Adipocyte (in vitro differentiated cells): ENCODE measurements around the gene ITIH3.

Experiments
- DNase-seq: peaks from one replicate; pipeline ENCODE4 v3.0.0-alpha.2; 2015; ENCODE audit warnings: low read depth
- H3K27me3 ChIP-seq: replicated peaks from 2 replicates; pipeline ENCODE4 v1.7.0; 2013; ENCODE audit warnings: mild to moderate bottlenecking, low read length, moderate library complexity; ENCODE audit not compliant: control insufficient read depth, insufficient read depth
- H3K36me3 ChIP-seq: 2 replicates; pipeline ENCODE4 v1.7.0; 2013; ENCODE audit warnings: low read length, mild to moderate bottlenecking, moderate library complexity; ENCODE audit not compliant: control insufficient read depth, insufficient read depth, severe bottlenecking
- H3K4me1 ChIP-seq: 2 replicates; pipeline ENCODE4 v1.7.0; 2013; ENCODE audit warnings: mild to moderate bottlenecking, low read length, moderate library complexity; ENCODE audit not compliant: control insufficient read depth, insufficient read depth
- H3K4me3 ChIP-seq: 2 replicates; pipeline ENCODE4 v1.7.0; 2013; ENCODE audit warnings: mild to moderate bottlenecking, low read length, moderate library complexity
- H3K9ac ChIP-seq: 2 replicates; pipeline ENCODE4 v1.7.0; 2013; ENCODE audit warnings: mild to moderate bottlenecking, low read length, moderate library complexity
- H3K9me3 ChIP-seq: 2 replicates; pipeline ENCODE4 v1.7.0; 2013; ENCODE audit warnings: mild to moderate bottlenecking, low read length, moderate library complexity; ENCODE audit not compliant: control insufficient read depth

ITIH3 gene

DNA sequence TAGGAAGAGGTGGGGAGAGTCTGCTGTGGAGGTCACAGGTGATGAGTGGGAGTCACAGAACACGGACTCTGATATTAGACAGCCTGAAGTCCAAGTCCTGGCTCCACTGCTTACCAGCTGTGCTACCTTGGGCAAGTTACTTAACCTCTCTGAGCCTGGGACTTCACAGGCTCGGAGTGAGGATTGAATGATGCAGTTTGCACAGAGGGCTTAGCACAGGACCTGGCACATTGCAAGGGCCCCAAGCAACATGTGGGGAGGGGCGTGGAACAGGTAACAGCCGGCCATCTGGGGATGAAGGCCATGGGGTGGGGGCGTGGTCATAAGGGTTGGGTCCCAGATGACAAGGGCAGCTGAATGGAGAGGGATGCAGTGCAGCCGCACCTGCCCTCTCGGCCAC is 4.3 kb upstream of the ITIH3 start:
- peak overlapping the region; percentile 8 for H3K4me3 ChIP-seq
- H3K36me3 ChIP-seq = peaks cover 3% of the 10 kb centered on the region
- no peak overlapping the region for H3K9ac ChIP-seq
- DNase-seq = no peak
- peaks cover 6% of the 10 kb centered on the region for H3K4me1 ChIP-seq
- H3K27me3 ChIP-seq = peaks cover 2% of the 10 kb centered on the region
- no peaks in the 10 kb centered on the region for H3K9me3 ChIP-seq

DNA sequence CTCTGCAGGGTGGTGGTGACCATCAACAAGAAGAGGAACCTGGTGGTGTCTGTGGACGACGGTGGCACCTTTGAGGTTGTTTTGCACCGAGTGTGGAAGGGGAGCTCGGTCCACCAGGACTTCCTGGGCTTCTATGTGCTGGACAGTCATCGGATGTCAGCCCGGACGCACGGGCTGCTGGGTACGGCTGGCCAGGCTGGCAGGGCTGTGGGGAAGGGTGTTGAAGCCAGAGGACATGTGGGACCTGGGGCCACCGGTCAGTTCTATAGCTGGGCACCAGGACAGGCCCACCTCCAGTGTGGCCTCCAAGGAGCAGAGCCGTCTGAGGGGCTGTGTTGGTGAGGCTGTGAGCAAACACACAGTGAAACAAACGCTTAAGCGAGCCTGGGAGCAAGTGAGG is 3.9 kb upstream of the ITIH3 start:
- H3K4me1 ChIP-seq = peaks cover 6% of the 10 kb centered on the region
- H3K36me3 ChIP-seq = peaks cover 3% of the 10 kb centered on the region
- no peak overlapping the region for H3K4me3 ChIP-seq
- H3K27me3 ChIP-seq = no peaks in the 10 kb centered on the region
- no peaks in the 10 kb centered on the region for H3K9me3 ChIP-seq
- no peak for DNase-seq
- H3K9ac ChIP-seq = no peak overlapping the region

DNA sequence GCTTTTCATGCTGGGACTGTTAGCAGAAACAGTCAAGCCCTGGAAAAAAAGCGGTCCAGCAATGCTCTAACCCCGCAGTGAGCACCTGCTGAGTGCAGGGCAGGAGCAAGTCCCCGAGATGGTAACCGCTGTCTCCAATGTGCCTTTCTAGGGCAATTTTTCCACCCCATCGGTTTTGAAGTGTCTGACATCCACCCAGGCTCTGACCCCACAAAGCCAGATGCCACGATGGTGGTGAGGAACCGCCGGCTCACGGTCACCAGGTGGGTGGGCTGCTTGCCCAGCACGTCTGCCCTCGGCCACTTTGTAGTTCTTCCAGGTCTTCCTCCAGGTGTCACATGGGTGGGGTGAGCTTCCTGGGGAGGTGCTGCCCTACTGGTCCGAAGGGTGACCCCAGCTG is 3.2 kb upstream of the ITIH3 start:
- DNase-seq = no peak
- H3K4me1 ChIP-seq = peaks cover 6% of the 10 kb centered on the region

DNA sequence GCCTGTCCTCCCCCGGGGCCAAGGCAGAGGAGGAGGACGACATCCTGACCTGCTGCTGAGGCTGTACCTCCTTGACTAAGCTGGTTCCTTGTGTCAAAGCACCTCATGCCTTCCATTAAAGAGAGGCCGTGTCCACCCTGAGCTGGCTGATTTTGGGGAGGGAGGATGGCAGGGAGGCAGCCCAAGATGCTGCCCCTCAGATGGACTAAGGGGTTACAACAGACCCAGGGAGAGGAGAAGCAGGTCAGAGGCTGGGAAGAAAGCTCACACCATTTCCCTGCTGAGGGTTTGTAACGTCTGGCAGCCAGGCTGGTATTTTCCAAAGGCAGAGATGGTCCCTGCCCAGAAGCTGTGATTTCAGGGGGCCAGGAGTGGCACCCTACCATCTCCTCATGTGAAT is 2.7 kb upstream of the ITIH3 start:
- H3K4me1 ChIP-seq = peaks cover 6% of the 10 kb centered on the region
- peaks cover 3% of the 10 kb centered on the region for H3K36me3 ChIP-seq
- no peaks in the 10 kb centered on the region for H3K9me3 ChIP-seq
- H3K4me3 ChIP-seq = no peak overlapping the region
- no peak overlapping the region for H3K9ac ChIP-seq
- peaks cover 4% of the 10 kb centered on the region for H3K27me3 ChIP-seq
- DNase-seq = no peak

More for the DNA sequence above, 3.2 kb upstream of the ITIH3 start:
- Histone ChIP-seq H3K36me3 (peaks cover 3% of the 10 kb centered on the region), H3K9me3 (no peaks in the 10 kb centered on the region), H3K27me3 (peaks cover under 1% of the 10 kb centered on the region), H3K9ac (no peak overlapping the region), H3K4me3 (no peak overlapping the region)

DNA sequence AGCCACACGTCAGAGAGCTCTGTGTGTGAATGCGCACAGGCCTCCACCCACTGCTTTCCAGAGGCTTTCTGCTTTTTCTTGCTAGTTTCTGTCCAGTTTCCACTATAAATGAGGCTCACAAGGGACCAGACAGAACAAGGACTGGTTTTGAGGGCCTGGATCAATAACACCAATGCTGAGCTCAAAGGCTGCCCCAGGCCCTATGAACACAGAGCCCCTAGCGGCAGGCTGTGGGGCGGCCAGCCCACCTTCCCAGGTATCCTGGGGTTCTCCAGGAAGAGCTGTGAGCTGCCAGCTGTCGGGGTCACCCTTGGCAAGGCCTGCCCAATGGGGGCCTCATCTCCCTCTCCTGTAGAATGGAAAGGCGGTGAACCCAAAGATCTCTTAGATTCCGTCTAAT is 2.2 kb upstream of the ITIH3 start:
- Histone ChIP-seq H3K36me3 (peaks cover 3% of the 10 kb centered on the region), H3K27me3 (peaks cover 4% of the 10 kb centered on the region), H3K9me3 (no peaks in the 10 kb centered on the region), H3K4me1 (peaks cover 3% of the 10 kb centered on the region), H3K4me3 (no peak overlapping the region), H3K9ac (no peak overlapping the region)
- no peak for DNase-seq

DNA sequence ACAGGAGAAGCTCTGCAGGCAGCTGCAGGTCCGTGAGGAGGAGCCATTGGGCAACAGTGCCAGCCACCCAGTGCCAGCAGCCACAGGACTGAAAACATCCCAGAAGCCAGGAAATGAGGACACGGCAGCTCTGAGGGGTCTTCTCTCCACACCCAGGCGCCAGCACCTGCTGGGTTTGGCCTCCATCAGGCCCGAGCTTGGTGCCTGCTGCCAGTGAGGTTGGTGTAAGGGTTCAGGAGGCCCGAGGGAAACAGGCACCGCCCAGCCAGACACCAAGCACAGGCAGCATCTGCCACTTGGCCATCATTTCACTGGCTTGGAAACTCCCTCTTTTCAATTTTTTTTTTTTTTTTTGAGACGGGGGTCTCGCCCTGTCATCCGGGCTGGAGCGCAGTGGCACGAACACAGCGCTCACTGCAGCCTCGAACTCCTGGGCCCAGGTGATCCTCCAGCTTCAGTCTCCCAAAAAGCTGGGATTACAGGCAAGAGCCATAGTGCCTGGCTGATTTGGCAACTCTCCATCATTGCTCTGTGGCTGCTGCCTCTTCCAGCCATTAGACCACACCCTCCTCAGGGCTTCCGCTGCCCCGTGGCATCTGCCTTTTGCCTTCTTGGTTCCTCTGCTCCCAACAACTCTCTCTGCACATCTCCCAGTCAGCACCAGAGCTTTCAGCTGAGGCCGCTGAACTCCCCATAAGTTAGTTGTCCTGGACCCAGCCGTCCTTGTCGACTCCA is 1.5 kb upstream of the ITIH3 start:
- DNase-seq = no peak
- peaks cover 3% of the 10 kb centered on the region for H3K36me3 ChIP-seq
- no peaks in the 10 kb centered on the region for H3K9me3 ChIP-seq
- H3K27me3 ChIP-seq = peaks cover 4% of the 10 kb centered on the region
- H3K4me1 ChIP-seq = no peaks in the 10 kb centered on the region
- no peak overlapping the region for H3K9ac ChIP-seq
- H3K4me3 ChIP-seq = no peak overlapping the region

DNA sequence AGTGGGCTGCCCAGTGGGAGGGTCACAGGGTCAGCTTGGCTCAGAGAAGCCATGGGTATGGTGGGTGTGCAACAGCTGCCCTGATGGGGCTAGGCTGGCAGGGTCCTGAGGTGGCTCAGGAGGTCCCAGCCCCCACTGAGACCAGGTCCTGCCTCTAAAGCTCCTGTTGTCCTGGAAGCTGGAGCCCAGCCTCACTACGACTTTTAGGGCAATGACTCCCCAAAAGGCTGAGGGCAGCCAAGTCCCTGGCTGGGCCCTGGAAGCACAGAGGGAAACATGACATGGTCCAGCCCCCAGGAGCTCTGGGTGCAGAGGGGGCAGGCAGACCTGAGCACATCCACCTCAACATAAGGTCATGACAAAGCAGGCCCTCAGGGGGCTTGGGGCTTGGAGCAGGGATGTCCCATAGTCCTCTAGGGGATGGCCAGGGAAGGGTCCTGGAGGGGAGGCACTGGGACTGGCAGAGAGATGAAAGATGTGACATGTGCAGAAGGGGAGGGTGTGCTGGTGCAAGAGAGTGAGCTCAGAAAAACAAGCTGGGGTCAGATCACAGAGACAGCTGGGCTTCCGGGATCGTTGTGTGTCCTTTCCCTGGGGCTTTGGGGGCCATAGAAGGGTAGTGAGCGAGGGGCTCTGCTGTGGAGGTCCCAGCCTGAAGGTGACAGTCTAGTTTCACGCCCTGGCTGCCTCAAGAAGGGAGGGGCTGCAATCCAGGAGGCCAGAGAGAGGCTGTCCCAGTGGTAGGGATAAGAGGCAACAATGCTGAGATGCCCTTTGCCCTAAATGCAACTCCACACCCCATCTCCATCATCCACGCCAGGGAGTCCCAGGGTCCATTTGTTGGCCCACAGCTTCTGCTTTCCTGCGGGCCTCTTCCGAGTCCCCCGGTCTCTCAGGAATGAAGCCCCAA is 639 bp upstream of the ITIH3 start:
- no peak for DNase-seq

DNA sequence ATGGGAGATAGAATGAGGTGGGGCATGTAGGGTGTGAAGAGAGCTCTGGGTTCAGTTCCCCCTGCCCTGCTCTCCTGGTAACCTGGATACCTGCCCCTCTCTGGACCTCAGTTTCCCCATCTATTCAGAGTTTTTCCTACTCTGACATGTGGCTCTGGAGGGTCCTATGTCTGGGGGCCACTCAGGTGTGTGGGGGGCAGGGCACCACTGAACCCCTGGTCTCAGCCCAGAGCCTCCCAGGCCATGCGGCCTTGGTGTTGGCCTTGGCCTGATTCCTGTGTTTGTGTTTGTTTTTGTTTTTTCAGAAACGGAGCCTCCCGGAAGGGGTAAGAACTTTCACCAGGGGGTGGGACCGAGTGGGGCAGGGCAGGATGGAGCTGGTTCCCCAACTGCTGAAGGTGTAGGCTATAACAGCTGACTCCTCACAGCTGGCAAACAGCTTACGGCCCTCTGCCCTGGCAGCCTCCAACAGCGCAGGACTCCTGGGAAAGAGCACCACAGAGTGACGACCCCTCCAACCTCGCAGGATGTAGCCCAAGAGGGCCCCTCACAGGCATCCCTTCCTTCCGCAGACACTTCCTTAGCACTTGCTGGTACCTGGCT is 803 bp downstream of the ITIH3 start:
- no peak for DNase-seq
- Histone ChIP-seq H3K4me1 (peaks cover 16% of the 10 kb centered on the region), H3K4me3 (no peak overlapping the region), H3K27me3 (peaks cover 4% of the 10 kb centered on the region), H3K9ac (no peak overlapping the region), H3K9me3 (no peaks in the 10 kb centered on the region), H3K36me3 (no peaks in the 10 kb centered on the region)

More for the DNA sequence above, 639 bp upstream of the ITIH3 start:
- Histone ChIP-seq H3K9ac (no peak overlapping the region), H3K36me3 (peaks cover 3% of the 10 kb centered on the region), H3K27me3 (peaks cover 4% of the 10 kb centered on the region), H3K9me3 (no peaks in the 10 kb centered on the region), H3K4me1 (peaks cover 5% of the 10 kb centered on the region), H3K4me3 (no peak overlapping the region)

DNA sequence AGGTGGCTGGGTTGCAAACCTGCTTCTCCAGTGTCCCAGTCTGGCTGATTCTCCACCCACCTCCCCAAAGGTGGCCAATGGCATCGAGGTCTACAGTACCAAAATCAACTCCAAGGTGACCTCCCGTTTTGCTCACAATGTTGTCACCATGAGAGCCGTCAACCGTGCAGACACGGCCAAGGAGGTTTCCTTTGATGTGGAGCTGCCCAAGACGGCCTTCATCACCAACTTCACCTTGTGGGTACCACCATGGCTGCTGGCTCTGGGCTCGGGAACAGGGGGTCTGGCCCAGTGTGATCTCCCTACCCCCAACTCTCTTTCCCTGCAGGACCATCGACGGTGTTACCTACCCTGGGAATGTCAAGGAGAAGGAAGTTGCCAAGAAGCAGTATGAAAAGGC is 1.8 kb downstream of the ITIH3 start:
- Histone ChIP-seq H3K27me3 (peaks cover 4% of the 10 kb centered on the region), H3K9me3 (no peaks in the 10 kb centered on the region), H3K36me3 (no peaks in the 10 kb centered on the region), H3K9ac (no peak overlapping the region), H3K4me1 (peaks cover 17% of the 10 kb centered on the region), H3K4me3 (no peak overlapping the region)
- no peak for DNase-seq

DNA sequence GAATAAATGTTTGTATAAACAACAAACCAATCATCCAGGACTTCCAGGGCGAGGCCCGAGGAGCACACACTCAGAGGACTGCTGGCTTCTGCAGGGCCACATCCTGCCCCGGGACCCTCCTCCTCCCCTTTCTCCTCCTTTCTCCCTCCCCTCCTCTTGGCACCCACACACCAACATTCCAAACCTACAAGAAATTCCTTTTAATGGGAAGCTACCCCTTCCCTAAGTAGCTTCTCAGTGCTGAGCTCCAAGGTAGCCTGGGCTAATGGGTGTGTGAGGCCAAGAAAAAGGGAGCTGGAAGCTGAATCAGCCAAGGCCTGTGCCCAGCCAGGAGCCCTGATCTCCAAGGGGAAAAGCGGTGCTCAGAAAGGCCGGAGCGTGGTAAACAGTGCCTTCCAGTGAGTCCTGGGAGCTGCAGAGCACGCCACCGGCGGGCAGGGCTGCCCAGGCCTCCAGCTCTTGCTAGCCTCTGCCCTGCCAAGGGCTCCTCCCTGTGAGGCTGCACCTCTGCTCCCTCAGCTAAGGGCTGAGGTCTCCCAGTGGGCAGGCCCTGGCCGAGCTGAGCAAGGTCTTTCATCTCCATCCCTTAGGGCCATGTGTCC is 3.9 kb downstream of the ITIH3 start:
- DNase-seq = no peak
- Histone ChIP-seq H3K36me3 (no peaks in the 10 kb centered on the region), H3K4me3 (no peak overlapping the region), H3K27me3 (peaks cover 4% of the 10 kb centered on the region), H3K9me3 (no peaks in the 10 kb centered on the region), H3K4me1 (peaks cover 25% of the 10 kb centered on the region), H3K9ac (no peak overlapping the region)

DNA sequence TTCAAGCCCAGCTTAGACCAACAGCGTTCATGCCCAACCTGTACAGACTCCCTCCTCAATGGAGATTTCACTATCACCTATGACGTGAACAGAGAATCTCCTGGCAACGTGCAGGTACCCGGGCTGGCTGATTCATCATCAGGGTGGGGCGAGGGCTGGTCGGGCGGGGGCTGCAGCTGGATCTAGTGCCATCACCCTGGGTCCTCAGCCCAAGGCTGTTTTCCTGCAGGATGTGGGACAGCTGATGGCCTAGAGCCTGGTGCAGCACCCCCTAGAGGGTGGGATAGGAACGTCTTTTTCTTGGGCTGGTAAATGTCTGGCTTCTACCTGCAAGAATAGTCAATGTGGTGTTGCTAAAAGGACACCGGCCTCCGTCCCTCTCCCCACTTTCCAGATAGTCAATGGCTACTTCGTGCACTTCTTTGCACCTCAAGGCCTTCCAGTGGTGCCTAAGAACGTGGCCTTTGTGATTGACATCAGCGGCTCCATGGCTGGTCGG is 4.4 kb downstream of the ITIH3 start:
- Histone ChIP-seq H3K9ac (no peak overlapping the region), H3K9me3 (no peaks in the 10 kb centered on the region), H3K36me3 (no peaks in the 10 kb centered on the region), H3K4me3 (no peak overlapping the region), H3K4me1 (peaks cover 25% of the 10 kb centered on the region), H3K27me3 (peaks cover 4% of the 10 kb centered on the region)
- DNase-seq = no peak
